ENCODE results near the gene ZNF335.

GRCh38 chr20:45934046-45934585, 37.9 kb downstream of the ZNF335 start:
- no peak for TF ChIP-seq CTCF (IDR thresholded peaks at IDR 0.05)
- TF ChIP-seq POLR2AphosphoS5 (IDR thresholded peaks at IDR 0.05): no peak
